HG03139 (cell line): Measurements from ENCODE around the gene ALK.

ENCODE experiments used
- ATAC-seq: cut with Tn5 transposase; IDR thresholded peaks from one replicate; pipeline ENCODE4 v1.9.1; 2021; ENCODE audit not compliant: unreplicated experiment

ALK gene

DNA sequence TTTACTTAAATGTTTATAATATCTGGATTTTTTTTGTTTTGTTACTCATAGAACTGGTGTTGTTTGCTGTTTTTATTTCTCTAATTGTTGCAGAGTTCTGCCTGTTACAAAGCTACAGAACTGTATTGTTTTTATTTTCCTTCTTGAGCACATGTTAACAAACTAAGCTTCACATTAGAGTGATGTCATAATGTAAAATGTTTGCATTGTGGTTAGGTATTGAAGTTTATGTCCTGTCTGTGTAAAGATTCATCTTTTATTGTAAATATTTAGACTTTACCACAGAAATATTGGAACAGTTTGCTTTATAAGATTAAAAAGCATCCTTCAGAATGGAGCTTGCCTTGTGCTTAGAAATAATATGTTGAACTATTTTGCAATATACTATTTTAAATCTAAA is 738.5 kb downstream of the ALK start:
- ATAC-seq: no peak

DNA sequence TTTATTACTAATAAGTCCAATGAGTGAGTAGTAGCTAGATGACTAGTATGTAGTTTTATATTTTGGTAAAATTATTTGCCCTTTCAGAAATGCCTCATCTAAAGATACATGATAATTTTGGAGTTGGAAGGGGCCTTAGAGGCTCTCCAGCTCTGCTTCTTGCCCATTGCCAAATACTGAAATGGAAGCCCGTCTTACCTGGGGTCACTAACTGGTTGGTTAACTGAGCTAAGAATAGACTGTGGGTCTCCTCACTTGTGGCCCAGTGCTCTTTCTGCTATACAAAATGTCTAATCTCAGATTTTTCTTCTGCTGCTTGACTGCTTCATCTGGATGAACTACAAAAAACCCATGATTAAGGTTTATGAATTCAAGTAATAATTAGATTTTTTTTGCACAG is 739.1 kb downstream of the ALK start:
- ATAC-seq: no peak

DNA sequence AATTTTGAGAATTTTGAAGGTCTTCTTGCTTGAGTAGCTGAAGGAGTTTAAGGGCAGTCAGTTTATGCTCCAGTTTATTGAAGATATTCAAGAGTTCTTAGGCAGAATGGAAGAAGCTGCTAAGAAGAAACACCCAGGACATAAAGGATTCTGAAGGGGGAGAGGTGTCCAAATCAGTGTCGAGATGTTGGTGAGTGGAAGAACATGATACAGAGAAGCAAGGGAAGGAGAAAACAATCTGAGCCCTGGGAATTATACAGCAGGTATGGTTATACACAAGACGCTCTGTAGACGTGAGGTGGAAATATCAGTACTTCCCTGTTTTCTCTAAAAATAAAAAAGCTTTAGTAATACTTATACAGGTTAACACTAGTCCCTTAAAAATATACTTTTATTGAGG is 746.0 kb downstream of the ALK start:
- ATAC-seq: no peak

DNA sequence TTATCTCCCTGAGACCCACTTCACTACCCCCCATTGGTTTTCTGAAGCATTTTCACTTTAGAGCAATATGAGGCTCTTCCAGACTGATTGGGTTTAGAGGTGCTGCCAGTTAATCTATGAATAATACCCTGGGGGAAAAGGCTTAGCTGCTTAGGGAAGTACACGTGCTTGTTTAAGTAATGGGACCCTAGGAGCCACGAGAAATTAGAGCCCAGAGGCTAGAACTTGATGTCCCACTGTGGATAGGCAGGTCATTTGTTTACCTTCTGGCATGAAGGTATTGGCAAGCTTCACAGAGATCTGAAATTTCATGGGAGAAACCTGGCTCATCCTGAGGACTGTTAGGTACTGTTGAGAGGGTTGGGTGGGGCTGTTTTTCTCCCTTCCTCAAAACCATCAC is 746.4 kb downstream of the ALK start:
- no peak for ATAC-seq

DNA sequence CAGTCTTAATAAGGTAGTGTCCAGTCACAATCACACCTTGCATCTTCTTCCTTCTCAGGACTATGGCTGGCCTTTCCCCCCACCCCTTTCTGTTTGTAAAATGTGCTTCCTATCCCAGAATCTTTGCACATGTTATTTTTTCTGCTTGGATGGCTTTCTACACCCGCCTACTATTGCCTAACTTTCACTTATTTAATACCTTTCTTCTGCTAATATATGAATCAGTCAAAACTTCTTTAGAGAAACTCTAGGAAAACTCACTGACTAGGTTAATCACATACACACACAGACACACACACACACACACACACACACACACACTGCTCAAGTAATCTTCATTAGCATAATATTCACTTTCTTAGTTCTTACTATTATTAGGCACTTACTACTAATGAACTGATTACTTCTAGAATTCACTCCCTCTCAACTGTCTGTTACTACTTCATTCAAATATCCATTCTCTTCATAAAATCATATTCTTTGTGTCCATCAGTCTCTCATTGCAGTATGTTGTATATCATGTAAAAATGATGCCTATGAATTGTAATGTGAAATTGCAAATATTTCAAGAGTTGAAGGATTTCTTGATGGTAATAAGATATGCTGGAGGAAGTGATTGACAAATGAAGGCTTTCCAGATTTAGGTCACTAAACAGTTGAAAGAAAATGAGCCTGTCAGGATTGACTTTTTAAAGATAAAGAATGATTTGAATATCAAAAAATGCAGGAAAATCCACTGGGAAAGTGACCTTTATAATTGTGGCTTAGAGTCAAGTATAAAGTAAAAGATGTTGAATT is 754.9 kb downstream of the ALK start:
- ATAC-seq: no peak

DNA sequence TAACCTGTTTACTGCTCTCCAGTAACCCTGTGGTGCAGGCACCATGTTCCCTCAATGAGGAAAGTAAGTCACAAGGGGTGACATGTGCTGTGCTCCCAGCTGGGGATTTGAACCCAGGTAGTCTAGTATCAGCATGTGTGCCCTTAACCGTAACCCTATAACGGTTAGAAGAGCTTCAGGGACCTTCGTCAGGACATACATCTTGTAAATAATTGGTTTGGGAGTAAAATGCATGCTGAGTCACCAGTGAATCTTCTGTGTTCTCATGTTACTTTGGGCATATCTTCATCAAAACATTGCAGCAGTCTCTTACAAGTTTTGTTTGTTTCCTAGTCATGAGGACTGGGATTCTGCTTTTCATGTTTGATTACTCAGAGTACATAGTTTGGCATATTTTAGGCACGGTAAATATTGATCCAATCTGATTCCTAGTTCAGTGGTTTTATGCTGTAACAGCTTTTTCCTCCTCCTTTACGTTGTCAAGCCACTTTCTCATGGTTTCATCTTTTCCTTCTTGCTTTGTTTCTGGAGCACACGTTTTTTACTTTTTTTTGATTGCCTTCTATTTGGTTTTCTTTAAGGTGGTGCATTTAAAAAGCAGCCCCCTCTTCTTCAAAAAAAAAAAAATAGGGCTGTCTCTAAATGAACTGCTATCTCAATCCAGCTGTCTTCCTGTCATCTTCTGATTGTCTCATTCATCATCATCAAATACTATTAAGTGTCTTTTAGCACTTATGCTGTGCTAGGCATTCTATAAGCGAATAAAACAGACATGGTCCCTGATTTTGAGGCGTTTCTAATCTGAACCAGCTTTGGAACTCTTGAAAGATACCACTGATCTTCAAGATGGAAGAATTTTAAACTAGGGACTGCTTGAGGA is 755.8 kb downstream of the ALK start:
- no peak for ATAC-seq

DNA sequence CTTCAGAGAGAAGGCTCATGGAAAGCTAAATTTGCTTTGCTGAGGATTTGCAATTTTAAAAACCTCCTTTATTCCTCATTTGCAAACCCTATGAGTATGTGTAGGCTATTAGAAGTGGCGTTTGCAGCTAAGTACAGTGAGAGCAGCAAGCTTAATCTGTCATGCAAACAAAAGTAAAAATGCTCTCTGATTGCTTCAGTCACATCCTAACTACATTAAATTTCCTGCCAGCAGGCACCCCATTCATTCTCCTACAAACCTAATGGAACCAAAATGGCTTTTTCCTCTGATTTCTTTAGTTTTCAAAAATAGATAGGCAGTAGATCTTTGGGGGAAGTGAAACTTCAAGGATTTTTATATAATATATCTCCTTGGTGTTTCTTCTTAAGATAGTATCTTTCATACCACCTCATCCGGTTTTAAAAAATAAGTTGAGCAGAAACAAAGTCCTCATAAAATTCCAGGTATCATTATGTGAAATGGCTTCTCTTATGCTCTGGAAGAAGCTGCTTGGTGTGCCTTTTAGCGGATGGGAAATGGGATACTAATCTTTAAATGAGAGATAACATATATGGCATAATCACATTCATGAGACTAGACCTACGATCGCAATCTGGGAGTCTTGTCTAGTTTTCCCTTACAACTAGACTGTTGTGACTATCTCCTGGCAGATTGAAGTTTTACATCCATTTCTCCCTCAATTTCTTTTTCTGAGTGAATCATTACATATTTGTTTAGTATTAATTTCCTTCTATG is 757.1 kb downstream of the ALK start:
- ATAC-seq: no peak

DNA sequence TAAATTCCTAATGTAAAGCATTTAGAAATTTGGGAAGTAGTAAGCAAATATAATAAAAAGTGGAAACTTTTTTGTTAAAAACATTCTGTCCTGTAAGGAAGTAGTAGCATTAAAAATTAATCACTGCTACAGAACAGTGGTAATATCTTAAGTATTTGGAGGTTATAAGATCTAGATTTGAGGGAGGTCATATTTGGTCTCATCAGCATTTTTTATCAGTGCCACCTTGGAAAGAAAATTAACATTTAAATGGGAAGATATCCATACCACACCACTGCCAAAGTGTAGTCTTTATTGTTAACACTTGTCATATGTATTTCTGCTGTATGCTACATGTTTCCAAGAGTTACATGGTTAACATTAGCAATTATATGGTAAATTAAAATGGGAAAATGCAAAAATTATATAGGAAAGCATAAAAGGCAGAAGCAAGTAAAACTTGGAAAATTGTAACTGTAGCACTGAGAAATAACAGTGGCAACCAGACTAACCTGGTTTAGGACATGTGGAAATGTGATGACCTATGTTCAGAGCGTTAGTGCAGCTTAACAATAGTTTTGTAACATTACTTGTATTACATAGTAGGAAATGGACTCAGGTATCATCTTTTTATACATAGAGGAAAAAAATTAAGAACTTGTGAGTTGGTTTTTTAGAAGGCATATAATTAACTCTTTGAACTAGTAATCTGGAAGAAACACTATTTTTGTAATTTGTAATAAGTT is 759.0 kb downstream of the ALK start:
- ATAC-seq: no peak

DNA sequence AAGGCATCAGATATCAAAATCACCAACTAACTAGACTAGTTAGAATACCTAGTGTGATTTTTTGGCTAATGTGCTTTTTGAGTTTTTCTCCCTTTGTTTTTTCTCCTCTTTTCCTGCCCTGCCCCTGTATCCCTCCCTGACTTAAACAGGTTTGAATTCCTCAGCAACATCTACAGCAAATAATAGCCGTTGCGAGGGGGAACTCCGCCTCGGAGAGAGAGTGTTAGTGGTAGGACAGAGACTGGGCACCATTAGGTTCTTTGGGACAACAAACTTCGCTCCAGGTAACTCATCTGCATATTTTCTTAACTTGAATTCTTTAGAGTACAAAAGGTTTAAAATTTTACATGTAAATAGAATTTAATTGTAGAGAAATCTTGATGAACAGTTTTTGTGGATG is 761.2 kb downstream of the ALK start:
- ATAC-seq: no peak

DNA sequence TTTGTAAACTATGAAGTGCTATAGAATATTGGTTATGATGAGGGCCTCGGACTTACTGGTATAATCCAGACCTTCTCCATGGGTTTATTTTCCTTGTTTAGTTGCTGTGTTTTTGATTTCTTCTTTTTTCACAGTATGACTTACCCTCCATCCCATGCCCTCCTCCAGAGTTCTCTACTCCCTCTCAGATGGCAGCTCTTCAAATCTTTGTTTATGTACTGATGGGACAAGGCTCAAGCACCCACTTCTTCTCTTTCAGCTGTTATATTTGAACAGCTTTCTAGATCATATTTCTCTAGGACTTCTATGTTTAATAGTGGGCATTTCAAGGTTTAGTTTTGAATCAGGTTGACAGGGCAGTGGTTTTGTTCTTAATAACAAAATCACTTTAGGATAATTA is 762.3 kb downstream of the ALK start:
- no peak for ATAC-seq

DNA sequence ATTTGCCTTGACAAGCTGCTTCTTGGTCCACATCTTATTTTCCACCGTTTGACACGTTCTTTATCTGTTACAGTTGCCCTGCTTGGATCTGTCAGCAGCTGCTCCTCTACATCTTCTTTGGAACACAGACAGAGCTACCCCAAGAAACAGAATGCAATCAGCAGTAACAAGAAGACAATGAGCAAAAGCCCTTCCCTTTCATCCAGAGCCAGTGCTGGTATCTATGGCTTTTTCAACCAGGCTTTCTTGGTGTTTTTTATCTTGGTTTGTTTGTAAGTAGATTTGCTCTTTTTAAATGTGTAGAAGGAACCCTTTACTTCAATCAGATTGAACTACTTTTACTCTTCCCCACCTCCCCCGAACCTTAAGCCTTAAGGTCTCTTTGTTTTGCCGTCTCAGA is 764.3 kb downstream of the ALK start:
- no peak for ATAC-seq

DNA sequence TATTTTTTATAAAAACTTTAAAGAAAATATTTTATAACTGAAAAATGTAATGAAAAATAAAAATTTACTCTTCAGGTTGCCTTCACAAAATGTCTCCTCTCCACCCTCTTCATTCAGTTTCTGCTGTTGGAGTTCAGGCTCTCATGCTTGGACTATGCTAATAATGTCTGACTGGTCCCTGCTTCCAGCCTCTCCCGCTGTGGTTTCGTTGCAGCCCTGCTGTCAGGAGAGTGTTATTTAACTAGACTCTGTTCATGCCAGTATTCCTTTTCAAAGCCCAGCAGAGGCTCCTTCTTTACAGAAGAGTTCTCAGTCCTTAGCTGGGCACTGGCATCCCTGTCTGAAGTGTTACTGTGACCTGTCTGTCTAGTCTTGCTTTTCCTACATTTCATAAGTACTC is 765.8 kb downstream of the ALK start:
- no peak for ATAC-seq

DNA sequence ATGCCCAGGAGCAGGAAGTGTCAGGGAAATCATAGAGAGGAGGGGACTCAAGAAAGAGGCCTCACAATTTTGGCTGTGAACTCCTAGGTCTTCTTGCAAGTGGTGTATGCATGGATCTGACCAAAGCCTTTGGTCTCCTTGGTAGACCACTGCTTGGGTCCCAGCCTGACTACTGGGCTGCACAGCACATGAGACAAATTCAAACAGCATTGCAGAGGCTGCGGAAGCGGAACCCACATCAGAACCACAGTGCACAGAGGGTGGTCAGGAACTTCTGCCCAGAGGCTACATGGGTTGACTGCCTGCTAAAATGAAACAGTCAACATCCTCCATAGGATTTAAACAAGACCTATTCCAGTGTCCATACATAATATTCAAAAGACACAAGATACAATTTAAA is 766.8 kb downstream of the ALK start:
- no peak for ATAC-seq

DNA sequence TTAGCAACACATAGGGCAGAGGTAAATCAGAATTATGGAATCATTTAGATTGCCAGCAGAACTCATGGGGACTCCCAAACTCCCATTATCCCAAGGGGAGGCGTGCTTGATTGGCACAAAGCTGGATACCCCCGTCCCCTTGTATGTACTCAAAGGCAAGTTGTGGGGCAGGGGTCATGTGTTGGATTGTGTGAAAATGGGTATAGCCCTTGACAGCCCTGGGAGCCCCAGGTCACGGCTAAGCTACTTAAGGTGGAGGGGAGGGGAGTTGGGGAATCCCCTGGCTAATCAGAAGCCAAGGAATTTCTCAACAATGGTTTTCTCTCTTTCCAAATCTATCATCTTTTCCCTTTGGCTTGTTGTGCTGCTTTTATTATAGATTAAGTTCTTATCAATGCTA is 773.4 kb downstream of the ALK start:
- no peak for ATAC-seq

DNA sequence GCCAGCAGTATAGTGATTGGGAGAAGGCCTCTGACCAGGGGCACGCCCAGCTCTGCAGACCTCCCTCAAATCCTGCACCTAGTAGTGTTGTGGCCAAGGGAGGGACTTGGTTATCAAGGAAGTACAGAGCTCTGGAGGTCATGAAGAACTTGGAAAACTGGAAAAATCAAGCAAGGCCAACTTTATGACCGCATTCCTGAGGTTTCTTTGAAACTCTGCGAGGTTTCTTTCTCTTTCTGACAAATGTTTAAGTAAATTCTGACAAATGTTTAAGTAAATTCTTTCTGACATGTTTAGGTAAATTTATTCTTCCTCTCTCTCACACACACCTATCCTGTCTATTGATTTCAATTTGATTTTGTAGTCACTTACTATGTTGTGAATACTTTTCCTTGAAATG is 775.2 kb downstream of the ALK start:
- no peak for ATAC-seq

DNA sequence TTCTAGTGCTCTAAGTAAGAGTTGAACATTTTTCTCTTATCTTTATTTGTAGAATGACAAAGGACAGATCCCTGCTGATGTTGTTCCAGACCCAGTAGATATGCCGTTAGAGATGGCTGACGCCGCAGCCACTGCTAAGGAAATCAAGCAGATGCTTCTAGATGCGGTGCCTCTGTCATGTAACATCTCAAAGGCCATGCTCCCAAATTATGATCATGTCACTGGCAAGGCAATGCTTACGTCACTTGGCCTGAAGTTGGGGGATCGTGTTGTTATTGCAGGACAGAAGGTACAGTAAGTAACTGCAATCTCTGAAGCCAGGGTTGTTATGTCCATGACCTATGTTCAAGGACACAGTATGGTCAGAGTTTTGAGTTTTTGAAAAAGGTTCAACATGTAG is 777.7 kb downstream of the ALK start:
- ATAC-seq: no peak
